ENCODE measurements around the gene NTM.
A peak's percentile ranks its signal among the peaks of the same experiment; 100 is the strongest.

NTM gene

GRCh38 chr11:131510662-131511061 lies 140.2 kb downstream of the NTM start:
- no peak for DNase-seq

- peak; percentile 73 for DNase-seq
These were observed 141.4 kb downstream of the NTM start for GRCh38 chr11:131511794-131512193.

- no peak for DNase-seq
These were observed 141.8 kb downstream of the NTM start for GRCh38 chr11:131512228-131512627.

GRCh38 chr11:131514062-131514461 lies 143.6 kb downstream of the NTM start:
- DNase-seq: no peak

GRCh38 chr11:131518305-131518838 lies 148.0 kb downstream of the NTM start:
- DNase-seq: no peak

GRCh38 chr11:131522851-131523250 lies 152.4 kb downstream of the NTM start:
- DNase-seq: no peak

- no peak for DNase-seq
These were observed 160.0 kb downstream of the NTM start for GRCh38 chr11:131530407-131530806.

- DNase-seq: no peak
These were observed 162.7 kb downstream of the NTM start for GRCh38 chr11:131533149-131533548.

GRCh38 chr11:131533998-131534397 lies 163.6 kb downstream of the NTM start:
- no peak for DNase-seq

- no peak for DNase-seq
These were observed 164.2 kb downstream of the NTM start for GRCh38 chr11:131534611-131535010.

GRCh38 chr11:131536159-131536558 lies 165.7 kb downstream of the NTM start:
- no peak for DNase-seq

GRCh38 chr11:131537196-131537595 lies 166.8 kb downstream of the NTM start:
- DNase-seq: peak; percentile 24

- no peak for DNase-seq
These were observed 167.3 kb downstream of the NTM start for GRCh38 chr11:131537748-131538147.

GRCh38 chr11:131538322-131538721 lies 167.9 kb downstream of the NTM start:
- no peak for DNase-seq

GRCh38 chr11:131540676-131541075 lies 170.3 kb downstream of the NTM start:
- DNase-seq: no peak

- no peak for DNase-seq
These were observed 173.1 kb downstream of the NTM start for GRCh38 chr11:131543389-131544025.

- no peak for DNase-seq
These were observed 174.2 kb downstream of the NTM start for GRCh38 chr11:131544591-131544990.

GRCh38 chr11:131546218-131546895 lies 175.9 kb downstream of the NTM start:
- DNase-seq: no peak

GRCh38 chr11:131549099-131549498 lies 178.7 kb downstream of the NTM start:
- no peak for DNase-seq

- no peak for DNase-seq
These were observed 179.4 kb downstream of the NTM start for GRCh38 chr11:131549770-131550169.

- no peak for DNase-seq
These were observed 189.9 kb downstream of the NTM start for GRCh38 chr11:131560287-131560686.

- no peak for DNase-seq
These were observed 191.1 kb downstream of the NTM start for GRCh38 chr11:131561501-131561900.

GRCh38 chr11:131561972-131562371 lies 191.6 kb downstream of the NTM start:
- DNase-seq: no peak

- DNase-seq: no peak
These were observed 197.9 kb downstream of the NTM start for GRCh38 chr11:131568318-131568717.

- DNase-seq: no peak
These were observed 201.2 kb downstream of the NTM start for GRCh38 chr11:131571571-131571970.
